Activated CD4-positive, alpha-beta memory T cell treated with anti-CD3 and anti-CD28 coated beads, Interleukin-2, amount 10 ng/mL, durations not matched to agents 7 days and 5 days (primary cell): Measurements from ENCODE around the gene TXNRD1. TPM values are rescaled to one million over a fixed set of nuclear protein-coding genes. Genes with fewer than 3 reads are reported as not detected.
"Not testable (repeated sequence)": the region's sequence is repeated elsewhere in the genome, so short reads cannot be mapped to it uniquely, and the experiment has no call there.

Source experiments
- CTCF ChIA-PET: fragments of 350-600 bp; sonication (Branson Sonifier 250); formaldehyde crosslinking; loops from one replicate; lab custom pipeline; 2021; ENCODE audit warnings: antibody characterized with exemption, inconsistent platforms; lab: Charles Lee
- POLR2A ChIA-PET: fragments of 350-600 bp; sonication (Branson Sonifier 250); formaldehyde crosslinking; loops from one replicate; lab custom pipeline; 2021; ENCODE audit warnings: antibody characterized with exemption; lab: Charles Lee
- DNase-seq: peaks from one replicate; pipeline ENCODE4 v3.0.0-alpha.2; 2020
- H3K27ac Mint-ChIP-seq: one replicate; pipeline ENCODE4 v1.8.0; 2021; ENCODE audit warnings: mild to moderate bottlenecking, mixed read lengths
- H3K27me3 Mint-ChIP-seq: one replicate; pipeline ENCODE4 v1.8.0; 2021; ENCODE audit warnings: mixed read lengths
- H3K36me3 Mint-ChIP-seq: one replicate; pipeline ENCODE4 v1.8.0; 2021; ENCODE audit warnings: low read depth, mixed read lengths
- H3K4me1 Mint-ChIP-seq: one replicate; pipeline ENCODE4 v1.8.0; 2021; ENCODE audit warnings: mixed read lengths
- H3K4me3 Mint-ChIP-seq: one replicate; pipeline ENCODE4 v1.8.0; 2021; ENCODE audit warnings: mild to moderate bottlenecking, mixed read lengths
- H3K9me3 Mint-ChIP-seq: one replicate; pipeline ENCODE4 v1.8.0; 2021; ENCODE audit warnings: mixed read lengths
- total RNA-seq, 2 experiments: library from RNA; stranded (reverse); gene quantifications; one replicate each; pipeline ENCODE4 v1.2.3, GENCODE V29; 2021

Gene TXNRD1
- total RNA-seq, 2 experiments from 2014 or later: 108 to 112 TPM

- Mint-ChIP-seq H3K4me3 (no peak overlapping the region), H3K9me3 (no peaks in the 10 kb centered on the region), H3K27me3 (no peaks in the 10 kb centered on the region), H3K4me1 (peaks cover 11% of the 10 kb centered on the region), H3K36me3 (peaks cover 65% of the 10 kb centered on the region), H3K27ac (no peak overlapping the region)
- no peak for DNase-seq
- CTCF ChIA-PET: interaction anchor here (1.0 kb wide), 1 partner anchor 26 kb away, joined by 3 read pairs; no protein-coding TSS in a partner anchor
- POLR2A ChIA-PET: interaction anchor here (1.0 to 1.2 kb wide), 2 partner anchors 11 to 24 kb away, joined by 3 to 4 read pairs; partner anchors contain the start of gene EID3
These were observed 100.0 kb downstream of the TXNRD1 start for GRCh38 chr12:104315326-104316224.

DNA sequence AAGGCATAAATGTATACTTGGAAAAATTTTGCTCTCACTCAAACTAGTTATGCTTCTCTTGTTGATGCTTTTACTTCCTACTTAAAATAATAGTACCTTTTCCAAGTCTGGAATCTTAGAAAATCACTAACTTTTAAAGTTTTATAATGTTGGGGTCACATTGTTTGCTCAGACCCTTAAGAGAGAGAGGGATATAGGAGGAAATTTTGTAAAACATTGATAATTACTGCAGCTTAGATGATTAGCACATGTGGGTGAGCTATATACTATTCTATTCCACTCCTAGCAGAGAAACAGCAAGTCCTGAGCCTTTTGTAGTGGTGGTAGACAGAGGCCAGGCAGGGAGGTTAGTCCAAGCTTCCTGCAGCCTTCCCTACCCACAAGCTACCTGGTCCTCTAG is 101.4 kb downstream of the TXNRD1 start:
- POLR2A ChIA-PET: interaction anchor here (1.3 kb wide), 1 partner anchor 13 kb away, joined by 3 read pairs; no protein-coding TSS in a partner anchor
- H3K9me3 Mint-ChIP-seq: no peaks in the 10 kb centered on the region
- CTCF ChIA-PET: interaction anchor here (0.7 to 1.0 kb wide), 2 partner anchors 9 to 33 kb away, joined by 3 to 5 read pairs; no protein-coding TSS in a partner anchor
- no peak overlapping the region for H3K4me3 Mint-ChIP-seq
- no peak for DNase-seq
- H3K4me1 Mint-ChIP-seq: peaks cover 12% of the 10 kb centered on the region
- H3K36me3 Mint-ChIP-seq: peaks cover 66% of the 10 kb centered on the region
- H3K27me3 Mint-ChIP-seq: no peaks in the 10 kb centered on the region
- H3K27ac Mint-ChIP-seq: no peak overlapping the region

- Mint-ChIP-seq H3K4me3 (no peak overlapping the region), H3K36me3 (peaks cover 63% of the 10 kb centered on the region), H3K27ac (no peak overlapping the region), H3K4me1 (peaks cover 13% of the 10 kb centered on the region), H3K27me3 (no peaks in the 10 kb centered on the region), H3K9me3 (no peaks in the 10 kb centered on the region)
- ChIA-PET CTCF (no interaction called here), POLR2A (interaction anchor here (1.3 kb wide), 2 partner anchors 13 to 29 kb away, joined by 3 to 10 read pairs; no protein-coding TSS in a partner anchor)
- no peak for DNase-seq
These were observed 102.1 kb downstream of the TXNRD1 start for GRCh38 chr12:104317538-104318210.

GRCh38 chr12:104319028-104319427 is 103.4 kb downstream of the TXNRD1 start:
- no peaks in the 10 kb centered on the region for H3K27me3 Mint-ChIP-seq
- no peaks in the 10 kb centered on the region for H3K9me3 Mint-ChIP-seq
- DNase-seq: no peak
- peaks cover 8% of the 10 kb centered on the region for H3K4me1 Mint-ChIP-seq
- no peak overlapping the region for H3K4me3 Mint-ChIP-seq
- no peak overlapping the region for H3K27ac Mint-ChIP-seq
- H3K36me3 Mint-ChIP-seq: peaks cover 56% of the 10 kb centered on the region
- POLR2A ChIA-PET: interaction anchor here (1.0 to 1.3 kb wide), 2 partner anchors 30 to 32 kb away, joined by 3 to 10 read pairs; no protein-coding TSS in a partner anchor
- CTCF ChIA-PET: no interaction called here

- no peak for DNase-seq
- Mint-ChIP-seq H3K9me3 (no peaks in the 10 kb centered on the region), H3K27ac (no peak overlapping the region), H3K27me3 (no peaks in the 10 kb centered on the region), H3K4me1 (peaks cover 5% of the 10 kb centered on the region), H3K36me3 (peaks cover 55% of the 10 kb centered on the region), H3K4me3 (no peak overlapping the region)
- ChIA-PET CTCF (interaction anchor here (0.8 to 1.3 kb wide), 2 partner anchors 30 to 38 kb away, joined by 3 to 4 read pairs; no protein-coding TSS in a partner anchor), POLR2A (no interaction called here)
These were observed 104.5 kb downstream of the TXNRD1 start for GRCh38 chr12:104319918-104320626.

DNA sequence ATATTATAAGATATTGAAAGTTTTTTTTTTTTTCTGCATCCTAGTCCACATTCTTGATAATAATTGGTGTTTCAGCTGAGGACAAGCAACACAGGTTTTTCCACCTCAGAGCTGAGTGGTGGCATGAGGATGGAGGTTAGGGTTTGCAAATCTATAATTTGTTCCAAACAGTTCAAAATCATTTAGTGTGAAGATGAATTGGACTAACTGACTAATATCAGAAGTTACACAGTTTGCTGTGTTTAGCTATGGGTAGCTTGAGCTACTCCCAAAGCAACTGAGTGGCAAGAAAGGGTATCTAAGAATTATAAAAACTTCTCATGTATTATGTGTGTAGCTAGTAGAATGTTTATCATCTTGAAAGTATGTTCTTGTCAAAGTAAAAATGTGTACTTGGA is 105.0 kb downstream of the TXNRD1 start:
- CTCF ChIA-PET: interaction anchor here (0.8 to 1.3 kb wide), 2 partner anchors 31 to 37 kb away, joined by 3 to 4 read pairs; no protein-coding TSS in a partner anchor
- POLR2A ChIA-PET: no interaction called here
- H3K4me3 Mint-ChIP-seq: no peak overlapping the region
- no peaks in the 10 kb centered on the region for H3K27me3 Mint-ChIP-seq
- H3K27ac Mint-ChIP-seq: no peak overlapping the region
- H3K36me3 Mint-ChIP-seq: peaks cover 54% of the 10 kb centered on the region
- no peak for DNase-seq
- H3K9me3 Mint-ChIP-seq: no peaks in the 10 kb centered on the region
- peaks cover 4% of the 10 kb centered on the region for H3K4me1 Mint-ChIP-seq

DNA sequence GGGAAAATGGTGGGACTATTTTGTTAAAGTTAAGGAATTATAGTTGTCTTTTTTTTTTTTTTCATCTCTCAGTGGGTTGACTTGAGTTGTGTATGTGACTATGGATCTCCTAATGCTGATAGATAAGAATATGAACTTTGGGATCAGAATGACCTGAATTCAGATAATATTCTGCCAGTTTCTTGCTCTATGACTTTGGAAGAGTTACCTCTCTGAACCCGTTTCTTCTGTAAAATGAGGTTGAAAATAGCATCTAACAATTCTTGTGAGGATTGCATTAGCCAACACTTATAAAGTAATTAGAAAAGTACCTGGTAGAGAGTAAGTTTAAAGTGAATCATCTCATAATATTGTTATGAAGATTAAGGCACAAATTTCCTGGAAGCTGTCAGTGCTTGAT is 106.4 kb downstream of the TXNRD1 start:
- POLR2A ChIA-PET: no interaction called here
- no peak for DNase-seq
- CTCF ChIA-PET: no interaction called here
- no peak overlapping the region for H3K4me3 Mint-ChIP-seq
- H3K36me3 Mint-ChIP-seq: peaks cover 54% of the 10 kb centered on the region
- peaks cover 4% of the 10 kb centered on the region for H3K4me1 Mint-ChIP-seq
- no peaks in the 10 kb centered on the region for H3K9me3 Mint-ChIP-seq
- no peaks in the 10 kb centered on the region for H3K27me3 Mint-ChIP-seq
- H3K27ac Mint-ChIP-seq: no peak overlapping the region

DNA sequence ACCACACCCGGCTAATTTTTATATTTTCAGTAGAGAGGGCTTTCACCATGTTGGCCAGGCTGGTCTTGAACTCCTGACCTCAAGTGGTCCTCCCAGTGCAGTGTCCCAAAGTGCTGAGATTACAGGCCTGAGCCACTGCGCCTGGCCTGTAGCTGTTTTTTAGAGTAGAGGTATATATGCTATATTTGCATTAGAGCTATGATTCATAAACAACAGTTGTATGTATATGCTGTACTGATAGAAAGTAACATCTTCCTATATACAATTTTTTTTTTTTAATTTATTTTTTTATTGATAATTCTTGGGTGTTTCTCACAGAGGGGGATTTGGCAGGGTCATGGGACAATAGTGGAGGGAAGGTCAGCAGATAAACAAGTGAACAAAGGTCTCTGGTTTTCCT is 107.0 kb downstream of the TXNRD1 start:
- DNase-seq, H3K4me3 Mint-ChIP-seq, H3K27me3 Mint-ChIP-seq, H3K27ac Mint-ChIP-seq, POLR2A ChIA-PET, H3K9me3 Mint-ChIP-seq, CTCF ChIA-PET, H3K4me1 Mint-ChIP-seq: not testable (repeated sequence)
- peaks cover 59% of the 10 kb centered on the region for H3K36me3 Mint-ChIP-seq

GRCh38 chr12:104323899-104324298 is 108.3 kb downstream of the TXNRD1 start:
- ChIA-PET CTCF (no interaction called here), POLR2A (interaction anchor here (0.7 kb wide), 1 partner anchor 108 kb away, joined by 3 read pairs; no protein-coding TSS in a partner anchor)
- Mint-ChIP-seq H3K27me3 (no peaks in the 10 kb centered on the region), H3K9me3 (no peaks in the 10 kb centered on the region), H3K36me3 (peaks cover 59% of the 10 kb centered on the region), H3K4me1 (peaks cover 4% of the 10 kb centered on the region), H3K27ac (no peak overlapping the region), H3K4me3 (no peak overlapping the region)
- DNase-seq: no peak

GRCh38 chr12:104328278-104328677 is 112.7 kb downstream of the TXNRD1 start:
- H3K27ac Mint-ChIP-seq, H3K4me1 Mint-ChIP-seq, H3K27me3 Mint-ChIP-seq, POLR2A ChIA-PET, H3K9me3 Mint-ChIP-seq, H3K4me3 Mint-ChIP-seq, DNase-seq: not testable (repeated sequence)
- CTCF ChIA-PET: interaction anchor here (0.5 to 0.7 kb wide), 3 partner anchors 13 to 146 kb away, joined by 3 to 4 read pairs (median 3); no protein-coding TSS in a partner anchor
- peaks cover 44% of the 10 kb centered on the region for H3K36me3 Mint-ChIP-seq

- ChIA-PET POLR2A (no interaction called here), CTCF (no interaction called here)
- no peaks in the 10 kb centered on the region for H3K27me3 Mint-ChIP-seq
- H3K4me1 Mint-ChIP-seq: no peaks in the 10 kb centered on the region
- H3K4me3 Mint-ChIP-seq: no peak overlapping the region
- no peaks in the 10 kb centered on the region for H3K9me3 Mint-ChIP-seq
- no peak overlapping the region for H3K27ac Mint-ChIP-seq
- no peak for DNase-seq
- peaks cover 46% of the 10 kb centered on the region for H3K36me3 Mint-ChIP-seq
These were observed 113.2 kb downstream of the TXNRD1 start for GRCh38 chr12:104328790-104329189.

DNA sequence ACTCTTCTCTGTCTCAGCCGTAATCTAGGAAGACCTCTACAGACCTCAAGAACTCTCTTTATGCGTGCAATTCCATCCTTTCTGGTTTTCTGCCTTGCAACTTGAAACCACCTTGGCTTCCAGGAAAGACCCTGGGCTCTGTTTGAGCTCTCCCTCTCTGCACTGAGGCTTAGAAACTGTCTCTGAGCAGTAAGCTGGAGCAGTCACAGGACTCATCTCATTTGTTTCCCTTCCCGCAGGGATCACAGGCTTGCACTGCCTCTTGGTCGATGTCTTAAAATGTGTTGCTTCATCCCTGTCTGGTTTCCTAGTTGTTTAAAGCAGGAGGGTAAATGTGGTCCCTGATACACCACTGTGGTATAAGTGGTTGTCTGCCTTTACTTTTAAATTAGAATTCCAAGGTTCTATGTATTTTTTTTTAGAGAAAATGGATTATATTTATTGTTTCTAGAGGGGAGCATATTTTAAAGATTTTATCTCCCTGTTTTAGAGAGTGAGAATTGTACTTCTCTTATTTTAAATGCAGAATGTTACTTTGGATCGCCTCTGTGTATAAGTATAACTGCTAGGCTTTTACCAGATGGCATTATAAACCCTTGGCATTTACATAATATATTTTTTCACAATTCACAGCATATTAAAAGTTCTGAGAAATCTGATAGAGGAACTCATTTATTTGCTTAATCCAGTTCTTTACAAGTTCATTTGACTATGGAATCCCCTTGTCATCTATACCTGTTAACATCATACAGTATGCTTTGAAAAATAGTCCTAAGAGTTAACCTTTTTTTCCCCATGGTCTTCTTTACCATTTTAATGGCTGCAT is 114.3 kb downstream of the TXNRD1 start:
- no peak overlapping the region for H3K4me3 Mint-ChIP-seq
- no peak for DNase-seq
- CTCF ChIA-PET: no interaction called here
- no peaks in the 10 kb centered on the region for H3K27me3 Mint-ChIP-seq
- H3K36me3 Mint-ChIP-seq: peaks cover 46% of the 10 kb centered on the region
- POLR2A ChIA-PET: no interaction called here
- peak overlapping the region; percentile 33 for H3K27ac Mint-ChIP-seq
- no peaks in the 10 kb centered on the region for H3K9me3 Mint-ChIP-seq
- H3K4me1 Mint-ChIP-seq: no peaks in the 10 kb centered on the region
